ENCODE measurements around the gene GFRA4.

GFRA4 gene

GRCh38 chr20:3655131-3655405 lies 8.1 kb downstream of the GFRA4 start:
- peaks cover 4% of the 10 kb centered on the region for H3K9me3 ChIP-seq (ENCODE audit: severe bottlenecking)

GRCh38 chr20:3654326-3655130 lies 8.7 kb downstream of the GFRA4 start:
- H3K9me3 ChIP-seq (ENCODE audit: severe bottlenecking), result peaks cover 4% of the 10 kb centered on the region
- no peaks in the 10 kb centered on the region for H3K27me3 ChIP-seq (ENCODE audit: insufficient read depth, low read depth, severe bottlenecking)
- no peak for DNase-seq
- H3K27ac ChIP-seq, result no peak overlapping the region
- TF ChIP-seq CTCF (IDR thresholded peaks at IDR 0.05; ENCODE audit: low read depth, low read length), result no peak
- no peak overlapping the region for H3K4me3 ChIP-seq (ENCODE audit: low read depth, low read length)
- H3K36me3 ChIP-seq, result no peaks in the 10 kb centered on the region

More at GRCh38 chr20:3655131-3655405, 8.1 kb downstream of the GFRA4 start:
- no peak overlapping the region for H3K4me3 ChIP-seq (ENCODE audit: low read depth, low read length)
- no peak for DNase-seq
- no peaks in the 10 kb centered on the region for H3K27me3 ChIP-seq (ENCODE audit: insufficient read depth, low read depth, severe bottlenecking)
- no peaks in the 10 kb centered on the region for H3K36me3 ChIP-seq
- H3K27ac ChIP-seq, result no peak overlapping the region
- TF ChIP-seq CTCF (IDR thresholded peaks at IDR 0.05; ENCODE audit: low read depth, low read length), result no peak

GRCh38 chr20:3653921-3654320 lies 9.3 kb downstream of the GFRA4 start:
- DNase-seq, result no peak
- Histone ChIP-seq H3K27me3 (ENCODE audit: insufficient read depth, low read depth, severe bottlenecking) (no peaks in the 10 kb centered on the region), H3K27ac (no peak overlapping the region), H3K9me3 (ENCODE audit: severe bottlenecking) (peaks cover 4% of the 10 kb centered on the region), H3K4me3 (ENCODE audit: low read depth, low read length) (no peak overlapping the region), H3K36me3 (no peaks in the 10 kb centered on the region)
- TF ChIP-seq CTCF (IDR thresholded peaks at IDR 0.05; ENCODE audit: low read depth, low read length), result no peak

GRCh38 chr20:3652676-3653596 lies 10.3 kb downstream of the GFRA4 start:
- Histone ChIP-seq H3K36me3 (no peaks in the 10 kb centered on the region), H3K4me3 (ENCODE audit: low read depth, low read length) (no peak overlapping the region), H3K27ac (no peak overlapping the region), H3K9me3 (ENCODE audit: severe bottlenecking) (peaks cover 4% of the 10 kb centered on the region), H3K27me3 (ENCODE audit: insufficient read depth, low read depth, severe bottlenecking) (no peaks in the 10 kb centered on the region)
- DNase-seq, result no peak
- TF ChIP-seq CTCF (IDR thresholded peaks at IDR 0.05; ENCODE audit: low read depth, low read length), result no peak

GRCh38 chr20:3652221-3652620 lies 11.0 kb downstream of the GFRA4 start:
- Histone ChIP-seq H3K27me3 (ENCODE audit: insufficient read depth, low read depth, severe bottlenecking) (no peaks in the 10 kb centered on the region), H3K4me3 (ENCODE audit: low read depth, low read length) (no peak overlapping the region), H3K36me3 (no peaks in the 10 kb centered on the region), H3K9me3 (ENCODE audit: severe bottlenecking) (peaks cover 4% of the 10 kb centered on the region), H3K27ac (no peak overlapping the region)
- no peak for DNase-seq
- no peak for TF ChIP-seq CTCF (IDR thresholded peaks at IDR 0.05; ENCODE audit: low read depth, low read length)
